ENCODE results near the gene KCNJ9.

DNA sequence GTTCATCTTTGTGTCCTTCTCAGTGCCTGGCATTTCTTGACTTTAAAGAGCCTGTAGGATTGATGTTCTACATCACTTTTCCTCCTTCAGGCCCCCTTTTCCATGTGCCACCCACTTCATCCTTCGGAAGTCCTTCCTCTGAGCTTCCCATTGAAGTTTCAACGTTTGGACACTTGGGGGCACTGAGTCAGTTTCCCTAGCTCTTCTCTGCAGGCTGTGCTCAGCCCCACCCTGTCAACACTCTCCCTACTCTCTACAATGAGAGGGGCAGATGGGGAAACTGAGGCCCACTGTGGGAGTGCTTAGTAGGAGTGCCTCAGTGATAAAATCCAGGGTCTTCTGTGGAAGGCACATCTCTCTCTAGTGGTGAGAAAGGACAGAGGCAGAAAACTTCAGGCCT, 23.3 kb upstream of the KCNJ9 start:
- TF ChIP-seq POLR2AphosphoS5 (IDR thresholded peaks at IDR 0.05) = no peak
- TF ChIP-seq POLR2A (IDR thresholded peaks at IDR 0.05) = no peak
- TF ChIP-seq, protein P1, sequence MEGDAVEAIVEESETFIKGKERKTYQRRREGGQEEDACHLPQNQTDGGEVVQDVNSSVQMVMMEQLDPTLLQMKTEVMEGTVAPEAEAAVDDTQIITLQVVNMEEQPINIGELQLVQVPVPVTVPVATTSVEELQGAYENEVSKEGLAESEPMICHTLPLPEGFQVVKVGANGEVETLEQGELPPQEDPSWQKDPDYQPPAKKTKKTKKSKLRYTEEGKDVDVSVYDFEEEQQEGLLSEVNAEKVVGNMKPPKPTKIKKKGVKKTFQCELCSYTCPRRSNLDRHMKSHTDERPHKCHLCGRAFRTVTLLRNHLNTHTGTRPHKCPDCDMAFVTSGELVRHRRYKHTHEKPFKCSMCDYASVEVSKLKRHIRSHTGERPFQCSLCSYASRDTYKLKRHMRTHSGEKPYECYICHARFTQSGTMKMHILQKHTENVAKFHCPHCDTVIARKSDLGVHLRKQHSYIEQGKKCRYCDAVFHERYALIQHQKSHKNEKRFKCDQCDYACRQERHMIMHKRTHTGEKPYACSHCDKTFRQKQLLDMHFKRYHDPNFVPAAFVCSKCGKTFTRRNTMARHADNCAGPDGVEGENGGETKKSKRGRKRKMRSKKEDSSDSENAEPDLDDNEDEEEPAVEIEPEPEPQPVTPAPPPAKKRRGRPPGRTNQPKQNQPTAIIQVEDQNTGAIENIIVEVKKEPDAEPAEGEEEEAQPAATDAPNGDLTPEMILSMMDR (IDR thresholded peaks at IDR 0.05) = no peak
